Stimulated activated CD8-positive, alpha-beta memory T cell treated with anti-CD3 and anti-CD28 coated beads, Interleukin-7, amount 100 ng/mL, for 4 hours (primary cell): ENCODE data around the gene SLC40A1.

Experiments
- DNase-seq, 2 donors: peaks; one replicate each; pipeline ENCODE4 v3.0.0-alpha.2; 2020; ENCODE audit warnings: low read depth in 2 of 2

SLC40A1 gene

DNA sequence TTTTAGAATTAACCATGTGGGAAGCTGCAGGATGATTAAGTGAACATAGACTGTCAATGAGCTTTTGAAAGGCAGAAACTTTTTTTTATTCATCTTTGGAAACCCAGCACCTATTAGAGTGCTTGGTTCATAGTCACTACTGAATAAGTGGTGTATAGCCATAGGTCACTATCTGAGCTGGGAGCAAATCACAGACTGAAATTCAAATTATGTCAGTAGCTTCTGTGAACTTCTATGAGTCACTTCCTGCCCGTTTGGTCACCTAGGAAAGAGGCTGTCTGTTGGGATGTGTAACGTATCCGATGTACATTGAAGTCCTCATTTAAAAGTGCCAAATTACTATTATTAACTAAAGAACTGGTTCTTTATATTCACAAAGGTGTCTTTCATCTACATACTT, 20.5 kb upstream of the SLC40A1 start:
- no peak for DNase-seq

DNA sequence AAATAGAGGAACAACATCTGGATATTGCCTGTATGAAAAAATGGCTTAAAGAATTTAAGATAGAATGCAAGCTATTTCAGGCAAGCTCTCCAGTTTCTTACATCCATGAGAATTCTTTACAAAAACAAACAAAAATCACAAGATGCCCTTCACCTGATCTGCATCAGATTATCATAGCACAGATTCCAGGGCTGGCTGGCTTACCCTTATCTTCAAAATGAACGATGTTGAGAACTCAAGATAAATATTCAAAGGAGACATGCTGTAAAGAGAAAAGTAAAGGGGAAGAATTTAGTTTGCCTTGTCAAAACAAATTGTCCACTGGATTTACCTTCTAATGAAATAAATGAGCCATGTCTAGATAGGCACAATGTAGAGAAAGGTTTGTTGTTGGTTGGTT, 18.7 kb upstream of the SLC40A1 start:
- DNase-seq, result no peak

GRCh38 chr2:189595417-189595816, 14.8 kb upstream of the SLC40A1 start:
- no peak for DNase-seq

DNA sequence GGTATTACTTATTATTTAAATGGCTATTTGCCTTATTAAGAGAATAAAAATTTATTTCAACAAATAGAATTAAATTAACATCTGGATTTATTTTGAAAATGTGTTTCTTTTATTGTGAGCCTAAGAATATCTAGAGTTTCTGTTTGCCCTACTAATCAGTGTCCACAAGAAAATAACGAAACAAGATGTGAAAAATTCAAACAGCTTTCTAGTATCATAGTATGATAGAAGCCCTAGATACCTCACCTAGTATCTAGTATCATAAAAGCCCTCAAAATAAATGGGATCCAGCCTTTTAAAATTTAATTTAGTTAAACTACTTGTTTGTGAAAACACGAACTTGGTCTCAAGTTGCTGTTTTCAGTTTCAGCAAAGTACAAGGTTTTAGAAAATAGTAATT, 13.7 kb upstream of the SLC40A1 start:
- no peak for DNase-seq

GRCh38 chr2:189593115-189593514, 12.5 kb upstream of the SLC40A1 start:
- no peak for DNase-seq

GRCh38 chr2:189592353-189592984, 11.9 kb upstream of the SLC40A1 start:
- DNase-seq, result no peak

- DNase-seq, result no peak
Observed at GRCh38 chr2:189587780-189588179, 7.2 kb upstream of the SLC40A1 start.

DNA sequence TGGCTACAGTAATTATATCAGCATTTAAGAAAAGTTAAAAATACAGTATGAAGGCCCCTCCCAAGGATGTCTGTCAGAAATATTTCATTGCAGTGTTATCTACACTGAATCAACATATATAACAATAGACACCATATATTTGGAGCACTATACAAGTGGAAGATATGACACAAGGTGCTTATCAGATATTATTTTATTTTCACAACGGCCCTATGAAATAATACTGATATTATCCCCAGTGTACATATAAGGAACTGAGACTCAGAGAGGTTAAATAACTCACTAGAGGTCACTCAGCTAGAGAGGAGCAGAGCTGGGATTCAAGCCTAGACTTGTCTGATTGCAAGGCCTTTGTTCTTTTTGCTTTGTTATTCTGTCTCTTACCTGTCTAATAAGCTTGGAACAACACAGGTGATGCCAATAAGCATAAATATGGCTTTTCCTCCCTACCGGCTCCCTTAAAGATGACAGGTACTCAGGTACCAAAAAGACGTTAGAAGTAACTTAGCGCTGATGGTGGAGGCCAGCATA, 4.7 kb upstream of the SLC40A1 start:
- no peak for DNase-seq

- no peak for DNase-seq
Observed at GRCh38 chr2:189584686-189585085, 4.1 kb upstream of the SLC40A1 start.

DNA sequence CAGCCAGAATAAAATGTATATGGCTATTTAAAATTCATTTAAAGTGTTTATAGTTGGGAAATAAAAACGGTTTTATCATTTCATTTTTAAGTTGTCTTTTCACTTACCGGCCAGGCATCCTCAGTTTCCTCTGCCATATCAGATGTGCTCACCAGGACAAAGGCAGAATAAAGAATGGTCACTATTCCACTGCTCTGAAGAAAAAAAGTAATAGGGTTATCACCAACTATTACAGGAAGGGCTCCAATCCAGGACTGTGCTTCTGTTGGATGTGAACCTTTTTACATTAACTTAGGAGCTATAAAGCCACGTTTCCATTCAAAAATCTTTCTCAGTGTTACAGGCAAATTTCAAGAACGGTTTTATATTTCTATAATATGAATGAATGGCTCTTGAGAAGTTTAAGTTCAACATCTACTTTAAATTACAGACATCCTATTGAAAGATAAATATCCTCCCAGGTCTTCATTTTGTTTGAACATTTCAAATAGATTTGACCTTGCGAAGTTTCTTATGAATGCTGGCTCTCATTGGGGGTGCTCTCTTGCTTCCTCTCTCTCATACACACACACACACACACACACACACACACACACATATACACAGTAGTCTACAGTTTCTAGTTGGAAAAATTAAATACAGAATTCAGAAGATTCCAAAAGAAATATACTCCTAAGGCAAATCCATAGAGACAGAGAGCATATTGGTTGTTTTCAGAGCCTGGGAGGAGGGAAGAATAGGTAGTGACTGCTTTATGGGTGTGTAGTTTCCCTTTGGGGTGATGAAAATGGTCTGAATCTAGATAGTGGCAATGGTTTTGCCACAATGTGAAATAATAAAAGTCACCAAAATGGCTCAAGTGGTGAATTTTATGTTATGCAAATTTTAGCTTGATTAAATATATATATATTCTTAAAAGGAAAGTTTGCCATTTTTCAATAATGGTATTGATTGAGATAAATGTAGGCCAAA, 2.9 kb upstream of the SLC40A1 start:
- no peak for DNase-seq

GRCh38 chr2:189582809-189583192, 2.2 kb upstream of the SLC40A1 start:
- no peak for DNase-seq

DNA sequence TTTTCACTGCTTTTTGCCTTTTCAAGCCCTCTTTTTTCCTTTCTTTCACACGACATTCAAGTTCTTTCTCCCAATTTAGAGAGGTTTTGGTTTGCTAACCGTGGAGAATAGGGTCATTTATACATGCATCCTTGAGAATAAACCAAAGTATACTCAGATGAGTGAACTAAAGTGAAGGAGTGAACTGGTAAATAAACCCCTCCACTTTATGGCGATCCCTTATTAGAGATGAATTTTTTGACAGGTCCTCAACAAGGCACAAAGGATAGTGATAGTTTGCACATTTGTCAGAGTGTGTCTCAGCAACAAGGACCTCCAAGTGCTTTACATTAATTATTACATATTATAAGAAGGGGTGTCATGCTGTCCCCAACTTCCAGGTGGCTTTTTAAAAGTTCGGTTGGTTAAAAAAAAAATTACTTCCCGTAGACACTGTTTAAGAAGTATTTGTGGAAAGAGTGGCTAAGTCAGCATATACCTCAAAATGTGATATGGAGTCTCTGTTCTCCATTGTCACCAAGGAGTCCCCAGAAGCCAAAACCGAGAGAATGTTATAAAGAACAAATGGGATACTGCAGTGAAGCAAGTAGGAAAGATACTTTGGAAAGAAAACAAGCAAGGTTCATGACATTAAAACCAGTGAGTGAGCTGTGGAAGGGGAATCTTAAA, 1.7 kb upstream of the SLC40A1 start:
- DNase-seq, result no peak

DNA sequence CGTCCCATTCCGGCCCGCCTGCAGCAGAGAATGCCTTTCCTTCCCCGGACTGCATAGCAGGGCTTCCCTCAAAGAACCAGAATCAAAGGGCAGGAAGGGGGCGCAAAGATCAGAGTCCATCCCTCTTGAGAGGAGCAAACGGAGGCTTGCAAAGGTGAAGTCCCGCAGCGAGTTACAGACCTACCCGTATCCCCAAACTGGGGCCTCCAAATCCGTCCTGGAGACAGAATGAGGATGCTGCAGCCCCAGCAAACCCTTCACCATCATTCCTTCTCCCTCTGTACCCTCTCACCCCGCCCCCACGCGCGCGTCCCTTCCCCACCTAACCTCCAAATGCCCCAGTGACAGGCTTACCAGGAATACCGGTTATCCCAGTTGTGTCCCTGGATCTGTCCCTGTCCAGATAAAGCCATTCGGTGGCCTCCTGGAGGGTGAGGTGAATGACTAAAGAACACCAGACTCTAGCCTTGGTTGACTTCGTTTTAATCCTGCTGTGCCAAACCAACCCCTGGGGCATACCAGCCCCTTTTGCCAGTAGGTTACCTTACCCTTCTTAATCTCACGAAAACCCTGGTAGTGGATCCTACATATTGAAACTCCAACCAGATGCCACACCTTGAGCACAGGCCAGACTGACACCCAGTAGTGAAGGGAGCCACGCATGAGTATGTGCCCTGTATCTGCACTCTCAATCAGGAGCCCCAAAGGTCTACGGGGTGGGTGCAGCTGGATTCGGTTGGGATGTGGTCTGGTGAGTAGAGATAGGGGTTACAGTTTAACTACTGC, 961 bp upstream of the SLC40A1 start:
- DNase-seq, result no peak

DNA sequence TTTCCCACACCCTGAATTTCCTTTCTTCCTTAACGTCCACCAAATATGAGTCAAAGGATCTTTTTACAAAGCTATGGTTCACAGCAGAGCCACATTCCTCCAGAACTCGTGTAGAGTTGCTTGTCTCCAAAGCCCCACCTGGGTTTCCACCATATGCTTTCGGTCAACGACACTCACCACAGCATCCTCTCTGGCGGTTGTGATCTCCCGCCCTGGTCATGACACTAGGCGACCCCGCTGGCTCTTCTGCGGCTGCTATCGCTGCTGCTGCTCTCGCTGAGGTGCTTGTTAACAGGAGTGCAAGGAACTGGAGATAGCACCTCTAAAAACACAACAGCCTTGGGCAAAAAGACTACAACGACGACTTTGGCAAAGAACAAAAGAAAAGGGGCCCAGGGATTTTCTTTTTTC, 340 bp downstream of the SLC40A1 start:
- DNase-seq, result peak in 1 of 2 donors; percentile 3

GRCh38 chr2:189579585-189580186, 900 bp downstream of the SLC40A1 start:
- DNase-seq, result no peak

GRCh38 chr2:189578272-189578950, 2.2 kb downstream of the SLC40A1 start:
- DNase-seq, result no peak

DNA sequence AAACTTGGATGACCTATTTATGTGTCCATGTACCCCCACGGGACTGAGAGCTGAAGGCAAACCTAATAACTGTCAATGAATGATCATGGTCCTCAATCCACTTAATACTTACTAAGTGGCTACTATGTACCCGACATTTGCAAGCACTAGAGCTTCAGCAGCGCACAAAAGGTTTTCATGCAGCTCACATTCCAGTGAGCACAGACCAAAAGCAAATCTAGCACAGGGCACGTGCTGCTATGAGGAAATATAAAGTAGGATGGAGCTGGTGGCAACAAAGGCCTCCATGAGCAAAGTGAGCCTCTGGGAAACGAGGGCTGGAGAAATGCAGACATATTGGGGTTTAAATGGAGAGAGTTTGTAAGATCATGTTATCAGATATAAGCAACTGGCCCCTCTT, 3.5 kb downstream of the SLC40A1 start:
- no peak for DNase-seq

DNA sequence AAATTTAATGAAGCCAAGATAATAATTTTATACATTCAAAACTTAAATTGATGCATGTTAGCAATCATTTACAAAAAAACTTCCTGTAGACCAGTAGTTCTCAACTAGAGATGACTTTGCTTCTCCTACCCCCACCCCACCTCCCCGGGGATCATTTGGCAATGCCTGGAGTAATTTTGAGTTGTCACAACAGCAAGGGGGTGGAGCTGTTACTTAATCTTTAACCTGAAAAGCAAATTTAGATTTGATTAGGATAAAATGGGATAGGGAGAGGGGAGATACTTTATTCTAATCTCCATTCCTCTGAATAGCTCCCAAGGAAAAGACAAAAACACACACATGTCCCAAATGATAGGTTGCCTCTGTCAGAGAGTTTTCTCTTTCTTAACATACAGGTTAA, 4.2 kb downstream of the SLC40A1 start:
- no peak for DNase-seq

- no peak for DNase-seq
Observed at GRCh38 chr2:189574793-189575475, 5.7 kb downstream of the SLC40A1 start.

- no peak for DNase-seq
Observed at GRCh38 chr2:189570570-189571031, 10.0 kb downstream of the SLC40A1 start.
